ENCODE results near the gene MYH11.
"Not testable (repeated sequence)": the region's sequence is repeated elsewhere in the genome, so short reads cannot be mapped to it uniquely, and the experiment has no call there.

MYH11 gene

GRCh38 chr16:15690296-15690695 is 166.5 kb downstream of the MYH11 start:
- Histone ChIP-seq H3K27ac (ENCODE audit: low read depth, low read length) (no peak overlapping the region), H3K27me3 (ENCODE audit: control insufficient read depth, insufficient read depth, low read length) (no peaks in the 10 kb centered on the region), H3K4me1 (ENCODE audit: control insufficient read depth, insufficient read depth, low read length) (no peaks in the 10 kb centered on the region), H3K9me3 (ENCODE audit: control insufficient read depth, insufficient read depth, low read depth, low read length) (no peaks in the 10 kb centered on the region), H3K9ac (ENCODE audit: low read length) (no peak overlapping the region), H3K36me3 (ENCODE audit: control insufficient read depth, insufficient read depth, low read length) (peaks cover 83% of the 10 kb centered on the region), H3K4me3 (ENCODE audit: low read depth, low read length) (no peak overlapping the region)

- Histone ChIP-seq H3K4me3 (ENCODE audit: low read depth, low read length) (no peak overlapping the region), H3K4me1 (ENCODE audit: control insufficient read depth, insufficient read depth, low read length) (no peaks in the 10 kb centered on the region), H3K27ac (ENCODE audit: low read depth, low read length) (no peak overlapping the region), H3K27me3 (ENCODE audit: control insufficient read depth, insufficient read depth, low read length) (no peaks in the 10 kb centered on the region), H3K9me3 (ENCODE audit: control insufficient read depth, insufficient read depth, low read depth, low read length) (no peaks in the 10 kb centered on the region), H3K9ac (ENCODE audit: low read length) (no peak overlapping the region), H3K36me3 (ENCODE audit: control insufficient read depth, insufficient read depth, low read length) (peaks cover 78% of the 10 kb centered on the region)
Measured at GRCh38 chr16:15689290-15689689, 167.5 kb downstream of the MYH11 start.

GRCh38 chr16:15686287-15686686 is 170.5 kb downstream of the MYH11 start:
- no peak overlapping the region for H3K27ac ChIP-seq (ENCODE audit: low read depth, low read length)
- H3K36me3 ChIP-seq (ENCODE audit: control insufficient read depth, insufficient read depth, low read length), result peaks cover 57% of the 10 kb centered on the region
- no peak overlapping the region for H3K9ac ChIP-seq (ENCODE audit: low read length)
- no peaks in the 10 kb centered on the region for H3K9me3 ChIP-seq (ENCODE audit: control insufficient read depth, insufficient read depth, low read depth, low read length)
- H3K4me3 ChIP-seq (ENCODE audit: low read depth, low read length), result no peak overlapping the region
- 0 out of 2 replicates have a peak, but pooled peaks cover 3% of the 10 kb centered on the region for H3K4me1 ChIP-seq (ENCODE audit: control insufficient read depth, insufficient read depth, low read length)
- H3K27me3 ChIP-seq (ENCODE audit: control insufficient read depth, insufficient read depth, low read length), result no peaks in the 10 kb centered on the region

GRCh38 chr16:15682105-15682570 is 174.7 kb downstream of the MYH11 start:
- H3K36me3 ChIP-seq (ENCODE audit: control insufficient read depth, insufficient read depth, low read length), result peaks cover 53% of the 10 kb centered on the region
- no peak overlapping the region for H3K9ac ChIP-seq (ENCODE audit: low read length)
- H3K27me3 ChIP-seq (ENCODE audit: control insufficient read depth, insufficient read depth, low read length), result no peaks in the 10 kb centered on the region
- 0 out of 2 replicates have a peak, but pooled peaks cover 3% of the 10 kb centered on the region for H3K4me1 ChIP-seq (ENCODE audit: control insufficient read depth, insufficient read depth, low read length)
- H3K27ac ChIP-seq (ENCODE audit: low read depth, low read length), result peak overlapping the region; percentile 69
- no peak overlapping the region for H3K4me3 ChIP-seq (ENCODE audit: low read depth, low read length)
- H3K9me3 ChIP-seq (ENCODE audit: control insufficient read depth, insufficient read depth, low read depth, low read length), result no peaks in the 10 kb centered on the region

DNA sequence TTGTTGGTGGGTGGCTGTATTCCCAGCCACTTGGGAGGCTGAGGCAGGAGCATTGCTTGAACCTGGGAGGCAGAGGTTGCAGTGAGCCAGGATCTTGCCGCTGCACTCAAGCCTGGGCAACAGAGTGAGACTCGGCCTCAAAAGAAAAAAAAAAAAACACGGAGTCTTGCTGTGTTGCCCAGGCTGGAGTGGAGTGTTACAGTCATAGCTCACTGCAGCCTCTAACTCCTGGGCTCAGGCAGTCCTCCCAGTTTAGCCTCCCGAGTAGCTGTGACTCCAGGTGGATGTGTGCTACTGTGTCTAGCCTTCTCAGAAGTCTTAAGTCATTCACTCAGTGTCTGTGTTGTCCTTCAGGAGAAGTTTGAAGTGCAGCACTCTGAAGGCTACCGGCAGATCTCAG is 179.4 kb downstream of the MYH11 start:
- Histone ChIP-seq H3K9me3 (ENCODE audit: control insufficient read depth, insufficient read depth, low read depth, low read length) (no peaks in the 10 kb centered on the region), H3K4me1 (ENCODE audit: control insufficient read depth, insufficient read depth, low read length) (peaks cover 8% of the 10 kb centered on the region; the same call in 1 of the 2 replicates), H3K27ac (ENCODE audit: low read depth, low read length) (no peak overlapping the region), H3K27me3 (ENCODE audit: control insufficient read depth, insufficient read depth, low read length) (no peaks in the 10 kb centered on the region), H3K36me3 (ENCODE audit: control insufficient read depth, insufficient read depth, low read length) (peaks cover 34% of the 10 kb centered on the region), H3K4me3 (ENCODE audit: low read depth, low read length) (no peak overlapping the region), H3K9ac (ENCODE audit: low read length) (no peak overlapping the region)

DNA sequence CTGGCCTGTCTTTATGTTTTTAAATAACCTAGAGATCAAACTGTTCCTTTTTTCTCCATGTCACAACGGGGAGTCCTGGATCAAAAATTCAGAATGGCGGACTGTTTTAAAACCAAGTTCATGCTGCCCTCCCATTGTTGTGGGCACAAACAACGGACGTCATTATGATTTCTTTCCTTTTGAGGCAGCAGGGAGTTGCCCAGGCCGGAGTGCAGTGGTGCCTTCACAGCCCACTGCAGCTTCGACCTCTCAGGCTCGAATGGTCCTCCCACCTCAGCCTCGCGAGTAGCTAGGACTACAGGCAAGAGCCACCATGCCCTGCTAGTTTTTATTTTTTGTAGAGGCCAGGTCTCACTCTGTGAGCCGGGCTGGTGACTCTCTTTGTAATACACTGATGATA is 180.3 kb downstream of the MYH11 start:
- H3K4me3 ChIP-seq (ENCODE audit: low read depth, low read length), result no peak overlapping the region
- H3K36me3 ChIP-seq (ENCODE audit: control insufficient read depth, insufficient read depth, low read length), result peaks cover 38% of the 10 kb centered on the region
- H3K27ac ChIP-seq (ENCODE audit: low read depth, low read length), result no peak overlapping the region
- H3K9ac ChIP-seq (ENCODE audit: low read length), result no peak overlapping the region
- H3K9me3 ChIP-seq (ENCODE audit: control insufficient read depth, insufficient read depth, low read depth, low read length), result no peaks in the 10 kb centered on the region
- H3K4me1 ChIP-seq (ENCODE audit: control insufficient read depth, insufficient read depth, low read length), result peaks cover 6% of the 10 kb centered on the region; the same call in 1 of the 2 replicates
- H3K27me3 ChIP-seq (ENCODE audit: control insufficient read depth, insufficient read depth, low read length), result no peaks in the 10 kb centered on the region

DNA sequence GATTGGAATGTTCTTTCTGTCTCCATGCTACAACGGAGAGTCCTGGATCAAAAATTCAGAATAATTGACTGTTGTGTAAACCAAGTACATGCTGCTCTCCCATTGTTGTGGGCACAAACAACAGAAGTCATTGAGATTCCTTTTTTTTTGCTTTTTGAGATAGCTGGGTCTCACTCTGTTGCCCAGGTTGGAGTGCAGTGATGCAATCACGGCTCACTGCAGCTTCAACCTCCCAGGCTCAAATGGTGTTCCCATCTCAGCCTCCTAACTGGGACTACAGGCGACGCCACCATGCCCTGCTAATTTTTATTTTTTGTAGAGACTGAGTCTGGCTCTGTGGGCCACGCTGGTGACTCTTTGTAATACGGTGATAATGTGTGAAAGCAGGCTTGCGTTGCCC is 182.3 kb downstream of the MYH11 start:
- Histone ChIP-seq H3K27me3 (ENCODE audit: control insufficient read depth, insufficient read depth, low read length) (no peaks in the 10 kb centered on the region), H3K4me1 (ENCODE audit: control insufficient read depth, insufficient read depth, low read length) (peaks cover 6% of the 10 kb centered on the region; the same call in 1 of the 2 replicates), H3K27ac (ENCODE audit: low read depth, low read length) (no peak overlapping the region), H3K9me3 (ENCODE audit: control insufficient read depth, insufficient read depth, low read depth, low read length) (no peaks in the 10 kb centered on the region), H3K36me3 (ENCODE audit: control insufficient read depth, insufficient read depth, low read length) (peaks cover 49% of the 10 kb centered on the region), H3K4me3 (ENCODE audit: low read depth, low read length) (no peak overlapping the region), H3K9ac (ENCODE audit: low read length) (no peak overlapping the region)

DNA sequence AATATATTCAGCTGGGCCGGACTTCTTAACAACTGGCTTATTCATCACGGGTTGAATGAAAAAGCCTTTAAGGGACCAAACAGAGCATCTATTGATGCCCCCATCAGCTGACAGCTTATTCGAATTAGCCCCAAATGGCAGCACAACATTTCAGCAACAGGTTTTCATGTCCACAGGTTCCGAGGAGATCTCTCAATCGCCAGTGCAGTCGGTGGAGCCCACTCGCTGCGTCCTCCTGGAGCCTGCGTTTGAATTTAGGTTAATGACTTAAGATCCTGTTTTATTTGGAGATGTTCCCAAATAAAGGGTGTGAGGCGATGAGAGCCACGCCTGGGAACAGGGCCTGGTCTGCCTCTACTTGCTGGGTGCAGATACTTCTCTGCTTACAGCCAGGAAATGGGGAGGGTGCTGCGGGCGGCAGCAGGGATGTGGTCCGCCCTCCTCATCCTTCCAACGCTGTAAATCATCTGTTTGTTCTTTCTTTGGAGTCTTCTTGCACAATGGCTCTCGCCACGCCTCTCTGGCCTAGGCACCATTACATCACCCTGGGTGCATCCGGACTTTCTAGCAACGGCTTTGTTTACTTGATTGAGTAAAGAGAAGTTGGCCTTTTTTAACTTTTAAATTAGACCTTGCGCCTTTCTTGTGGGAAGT is 184.2 kb downstream of the MYH11 start:
- Histone ChIP-seq H3K36me3 (ENCODE audit: control insufficient read depth, insufficient read depth, low read length) (peaks cover 46% of the 10 kb centered on the region), H3K9ac (ENCODE audit: low read length) (no peak overlapping the region), H3K4me1 (ENCODE audit: control insufficient read depth, insufficient read depth, low read length) (peaks cover 6% of the 10 kb centered on the region; the same call in 1 of the 2 replicates), H3K27ac (ENCODE audit: low read depth, low read length) (no peak overlapping the region), H3K4me3 (ENCODE audit: low read depth, low read length) (no peak overlapping the region), H3K27me3 (ENCODE audit: control insufficient read depth, insufficient read depth, low read length) (no peaks in the 10 kb centered on the region), H3K9me3 (ENCODE audit: control insufficient read depth, insufficient read depth, low read depth, low read length) (no peaks in the 10 kb centered on the region)

DNA sequence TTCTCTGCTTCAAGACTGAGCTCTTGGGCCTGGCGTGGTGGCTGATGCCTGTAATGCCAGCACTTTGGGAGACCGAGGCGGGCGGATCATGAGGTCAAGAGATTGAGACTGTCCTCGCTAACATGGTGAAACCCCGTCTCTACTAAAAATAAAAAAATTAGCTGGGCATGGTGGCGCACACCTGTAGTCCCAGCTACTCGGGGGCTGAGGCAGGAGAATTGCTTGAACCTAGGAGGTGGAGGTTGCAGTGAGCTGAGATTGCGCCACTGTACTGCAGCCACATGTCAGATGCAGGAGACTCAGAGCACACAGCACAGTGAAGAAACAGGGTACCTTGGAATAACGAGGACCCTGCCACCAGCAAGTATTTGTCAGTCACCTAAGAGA is 184.7 kb downstream of the MYH11 start:
- not testable (repeated sequence) for H3K9ac ChIP-seq (ENCODE audit: low read length); H3K27me3 ChIP-seq (ENCODE audit: control insufficient read depth, insufficient read depth, low read length); H3K9me3 ChIP-seq (ENCODE audit: control insufficient read depth, insufficient read depth, low read depth, low read length); H3K4me1 ChIP-seq (ENCODE audit: control insufficient read depth, insufficient read depth, low read length); H3K4me3 ChIP-seq (ENCODE audit: low read depth, low read length); H3K27ac ChIP-seq (ENCODE audit: low read depth, low read length)
- H3K36me3 ChIP-seq (ENCODE audit: control insufficient read depth, insufficient read depth, low read length), result peaks cover 46% of the 10 kb centered on the region

GRCh38 chr16:15671530-15672117 is 185.2 kb downstream of the MYH11 start:
- no peak overlapping the region for H3K9ac ChIP-seq (ENCODE audit: low read length)
- no peak overlapping the region for H3K4me3 ChIP-seq (ENCODE audit: low read depth, low read length)
- peaks cover 50% of the 10 kb centered on the region for H3K36me3 ChIP-seq (ENCODE audit: control insufficient read depth, insufficient read depth, low read length)
- H3K4me1 ChIP-seq (ENCODE audit: control insufficient read depth, insufficient read depth, low read length), result peaks cover 6% of the 10 kb centered on the region; the same call in 1 of the 2 replicates
- no peak overlapping the region for H3K27ac ChIP-seq (ENCODE audit: low read depth, low read length)
- H3K27me3 ChIP-seq (ENCODE audit: control insufficient read depth, insufficient read depth, low read length), result no peaks in the 10 kb centered on the region
- no peaks in the 10 kb centered on the region for H3K9me3 ChIP-seq (ENCODE audit: control insufficient read depth, insufficient read depth, low read depth, low read length)

GRCh38 chr16:15667091-15667742 is 189.6 kb downstream of the MYH11 start:
- no peak overlapping the region for H3K4me3 ChIP-seq (ENCODE audit: low read depth, low read length)
- no peaks in the 10 kb centered on the region for H3K27me3 ChIP-seq (ENCODE audit: control insufficient read depth, insufficient read depth, low read length)
- H3K9me3 ChIP-seq (ENCODE audit: control insufficient read depth, insufficient read depth, low read depth, low read length), result no peaks in the 10 kb centered on the region
- peaks cover 68% of the 10 kb centered on the region for H3K36me3 ChIP-seq (ENCODE audit: control insufficient read depth, insufficient read depth, low read length)
- H3K9ac ChIP-seq (ENCODE audit: low read length), result no peak overlapping the region
- no peaks in the 10 kb centered on the region for H3K4me1 ChIP-seq (ENCODE audit: control insufficient read depth, insufficient read depth, low read length)
- H3K27ac ChIP-seq (ENCODE audit: low read depth, low read length), result no peak overlapping the region
